A673 (cell line): Measurements from ENCODE around the gene RAPGEF2.

ENCODE experiments used
- EZH2 ChIP-seq: fragments of 200-600 bp; sonication (generic); IDR thresholded peaks from 2 replicates; pipeline ENCODE4 v1.6.1; 2017; ENCODE audit warnings: borderline replicate concordance, low read depth, mild to moderate bottlenecking, mixed read lengths, antibody characterized with exemption, low read length; ENCODE audit not compliant: poor library complexity, severe bottlenecking
- TF ChIP-seq, protein P1 (sequence below): fragments of 300-800, 200-600 bp; sonication (generic); conservative IDR thresholded peaks from 2 replicates; pipeline ENCODE4 v1.5.1; 2017; ENCODE audit warnings: low read depth, mild to moderate bottlenecking, antibody characterized with exemption, low read length, moderate library complexity, mixed read lengths

DNA sequence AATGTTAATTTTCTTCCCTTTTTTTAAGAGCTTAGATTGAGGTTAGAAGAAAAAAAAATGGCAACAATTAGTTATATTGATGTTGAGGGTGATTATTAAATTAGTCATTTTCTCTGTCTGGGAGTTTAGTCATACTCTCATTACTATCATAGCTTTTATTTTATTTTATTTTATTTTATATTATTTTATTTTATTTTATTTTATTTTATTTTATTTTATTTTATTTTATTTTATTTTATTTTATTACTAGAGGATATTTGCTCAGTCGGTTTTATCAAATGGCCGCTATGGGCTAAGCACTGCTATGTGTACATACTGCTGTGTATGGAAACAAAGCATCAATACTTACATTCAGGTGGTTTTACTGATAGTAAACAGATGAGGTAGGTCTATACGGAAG, 239.5 kb downstream of the RAPGEF2 start:
- TF ChIP-seq, protein P1, sequence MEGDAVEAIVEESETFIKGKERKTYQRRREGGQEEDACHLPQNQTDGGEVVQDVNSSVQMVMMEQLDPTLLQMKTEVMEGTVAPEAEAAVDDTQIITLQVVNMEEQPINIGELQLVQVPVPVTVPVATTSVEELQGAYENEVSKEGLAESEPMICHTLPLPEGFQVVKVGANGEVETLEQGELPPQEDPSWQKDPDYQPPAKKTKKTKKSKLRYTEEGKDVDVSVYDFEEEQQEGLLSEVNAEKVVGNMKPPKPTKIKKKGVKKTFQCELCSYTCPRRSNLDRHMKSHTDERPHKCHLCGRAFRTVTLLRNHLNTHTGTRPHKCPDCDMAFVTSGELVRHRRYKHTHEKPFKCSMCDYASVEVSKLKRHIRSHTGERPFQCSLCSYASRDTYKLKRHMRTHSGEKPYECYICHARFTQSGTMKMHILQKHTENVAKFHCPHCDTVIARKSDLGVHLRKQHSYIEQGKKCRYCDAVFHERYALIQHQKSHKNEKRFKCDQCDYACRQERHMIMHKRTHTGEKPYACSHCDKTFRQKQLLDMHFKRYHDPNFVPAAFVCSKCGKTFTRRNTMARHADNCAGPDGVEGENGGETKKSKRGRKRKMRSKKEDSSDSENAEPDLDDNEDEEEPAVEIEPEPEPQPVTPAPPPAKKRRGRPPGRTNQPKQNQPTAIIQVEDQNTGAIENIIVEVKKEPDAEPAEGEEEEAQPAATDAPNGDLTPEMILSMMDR: no peak
- no peak for TF ChIP-seq EZH2
